Caco-2 (cell line): ENCODE measurements around the gene BANP. TPM values are rescaled to one million over a fixed set of nuclear protein-coding genes. Genes with fewer than 3 reads are reported as not detected.

ENCODE experiments used
- BruUV-seq: library from RNA; stranded (reverse); fragments of 400-500 nt; replicated peaks from 2 replicates; lab custom pipeline; 2021; lab: Mats Ljungman, UMichigan
- CTCF ChIA-PET: fragments of 300-600 bp; sonication (Branson Sonifier 250); formaldehyde crosslinking; loops from one replicate; lab custom pipeline; 2022; ENCODE audit warnings: antibody characterized with exemption; lab: Charles Lee
- POLR2A ChIA-PET: fragments of 300-600 bp; sonication (Branson Sonifier 250); formaldehyde crosslinking; loops from one replicate; lab custom pipeline; 2022; ENCODE audit warnings: antibody characterized with exemption; lab: Charles Lee
- DNase-seq, 2 experiments: peaks; one replicate each; pipeline versions ENCODE4 v3.0.0 to v3.0.0-alpha.2; 2020 to 2022
- H3K27me3 ChIP-seq: replicated peaks from 2 replicates; pipeline ENCODE4 v1.6.0; 2011; ENCODE audit warnings: low read length; ENCODE audit not compliant: control insufficient read depth, insufficient read depth
- H3K36me3 ChIP-seq: 2 replicates; pipeline ENCODE4 v1.5.1; 2011; ENCODE audit warnings: low read length; ENCODE audit not compliant: control insufficient read depth, insufficient read depth
- H3K4me1 ChIP-seq: fragments of 250-450 bp; sonication (Bioruptor Pico); 2 replicates; pipeline ENCODE4 v1.5.1; 2020; ENCODE audit warnings: mild to moderate bottlenecking
- H3K4me3 ChIP-seq: 2 replicates; pipeline ENCODE4 v1.5.1; 2011; ENCODE audit warnings: low read depth, mild to moderate bottlenecking, control low read depth, low read length
- H3K9me3 ChIP-seq: fragments of 250-450 bp; sonication (Bioruptor Pico); 2 replicates; pipeline ENCODE4 v1.5.1; 2020; ENCODE audit warnings: mild to moderate bottlenecking, moderate library complexity
- H3K27ac Mint-ChIP-seq: one replicate; pipeline ENCODE4 v1.8.0; 2022; ENCODE audit warnings: mixed read lengths; ENCODE audit not compliant: unreplicated experiment
- H3K27me3 Mint-ChIP-seq: one replicate; pipeline ENCODE4 v1.8.0; 2022; ENCODE audit warnings: mixed read lengths; ENCODE audit not compliant: insufficient read depth, unreplicated experiment
- H3K36me3 Mint-ChIP-seq: one replicate; pipeline ENCODE4 v1.8.0; 2022; ENCODE audit warnings: mild to moderate bottlenecking, mixed read lengths; ENCODE audit not compliant: insufficient read depth, unreplicated experiment
- H3K4me1 Mint-ChIP-seq: one replicate; pipeline ENCODE4 v1.8.0; 2022; ENCODE audit warnings: low read depth, mixed read lengths; ENCODE audit not compliant: unreplicated experiment
- H3K4me3 Mint-ChIP-seq: one replicate; pipeline ENCODE4 v1.8.0; 2022; ENCODE audit warnings: mild to moderate bottlenecking, moderate library complexity, mixed read lengths; ENCODE audit not compliant: unreplicated experiment
- H3K9me3 Mint-ChIP-seq: one replicate; pipeline ENCODE4 v1.8.0; 2022; ENCODE audit warnings: mixed read lengths; ENCODE audit not compliant: unreplicated experiment
- intact Hi-C: fragments of 100-400 bp; cut with micrococcal nuclease; formaldehyde crosslinking; loops from one replicate; pipeline ENCODE4 v1.10.0; 2022; ENCODE audit not compliant: unreplicated experiment
- total RNA-seq: library from RNA; stranded (reverse); gene quantifications from 2 replicates; pipeline ENCODE4 v1.2.3, GENCODE V29; 2022
- TF ChIP-seq, protein P1 (sequence below), 2 experiments: fragments of 200-600 bp in 1 of 2; IDR thresholded peaks; 1 replicate in 1 of 2; 2 replicates in 1 of 2; pipeline versions ENCODE4 v1.5.1 to v1.8.0; 2011 to 2022; ENCODE audit warnings: antibody characterized with exemption in 1 of 2, control low read depth in 1 of 2, inconsistent platforms in 1 of 2, low read depth in 1 of 2, low read length in 1 of 2, mild to moderate bottlenecking in 1 of 2, moderate library complexity in 1 of 2; ENCODE audit not compliant: insufficient read depth in 1 of 2, severe bottlenecking in 1 of 2, unreplicated experiment in 1 of 2

BANP gene
- total RNA-seq, 1 experiment from 2014 or later = 44.4 TPM

DNA sequence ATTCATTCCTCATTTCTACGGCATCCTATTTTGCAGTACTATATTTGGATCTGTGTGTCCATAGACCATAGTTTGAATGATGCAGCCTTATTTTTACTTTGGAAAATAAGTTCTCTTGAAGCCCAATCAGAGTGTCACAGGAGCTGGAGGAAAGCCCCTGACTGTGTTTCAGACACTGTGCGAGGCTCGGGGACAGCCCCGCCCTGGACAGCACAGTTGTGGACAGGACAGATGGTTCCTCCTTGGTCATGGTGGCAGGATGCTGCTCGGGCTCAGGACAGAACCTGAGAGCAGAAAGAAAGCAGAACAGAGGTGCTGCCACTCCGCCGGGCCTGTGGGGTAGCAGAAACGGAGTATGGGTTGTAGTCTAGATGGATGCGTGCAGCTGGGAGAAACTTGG, 22.9 kb downstream of the BANP start:
- DNase-seq = no peak
- H3K27ac Mint-ChIP-seq = no peak overlapping the region
- BruUV-seq = no TSS peak
- CTCF ChIA-PET = no interaction called here
- POLR2A ChIA-PET = no interaction called here
- no peaks in the 10 kb centered on the region for H3K4me1 Mint-ChIP-seq
- H3K36me3 Mint-ChIP-seq = peaks cover 34% of the 10 kb centered on the region
- Histone ChIP-seq H3K4me1 (no peaks in the 10 kb centered on the region), H3K4me3 (no peak overlapping the region), H3K9me3 (peaks cover 17% of the 10 kb centered on the region), H3K27me3 (no peaks in the 10 kb centered on the region), H3K36me3 (0 out of 2 replicates have a peak, but pooled peaks cover 1% of the 10 kb centered on the region)
- no peaks in the 10 kb centered on the region for H3K27me3 Mint-ChIP-seq
- intact Hi-C loops = no loop called here
- H3K4me3 Mint-ChIP-seq = no peak overlapping the region
- TF ChIP-seq, protein P1, sequence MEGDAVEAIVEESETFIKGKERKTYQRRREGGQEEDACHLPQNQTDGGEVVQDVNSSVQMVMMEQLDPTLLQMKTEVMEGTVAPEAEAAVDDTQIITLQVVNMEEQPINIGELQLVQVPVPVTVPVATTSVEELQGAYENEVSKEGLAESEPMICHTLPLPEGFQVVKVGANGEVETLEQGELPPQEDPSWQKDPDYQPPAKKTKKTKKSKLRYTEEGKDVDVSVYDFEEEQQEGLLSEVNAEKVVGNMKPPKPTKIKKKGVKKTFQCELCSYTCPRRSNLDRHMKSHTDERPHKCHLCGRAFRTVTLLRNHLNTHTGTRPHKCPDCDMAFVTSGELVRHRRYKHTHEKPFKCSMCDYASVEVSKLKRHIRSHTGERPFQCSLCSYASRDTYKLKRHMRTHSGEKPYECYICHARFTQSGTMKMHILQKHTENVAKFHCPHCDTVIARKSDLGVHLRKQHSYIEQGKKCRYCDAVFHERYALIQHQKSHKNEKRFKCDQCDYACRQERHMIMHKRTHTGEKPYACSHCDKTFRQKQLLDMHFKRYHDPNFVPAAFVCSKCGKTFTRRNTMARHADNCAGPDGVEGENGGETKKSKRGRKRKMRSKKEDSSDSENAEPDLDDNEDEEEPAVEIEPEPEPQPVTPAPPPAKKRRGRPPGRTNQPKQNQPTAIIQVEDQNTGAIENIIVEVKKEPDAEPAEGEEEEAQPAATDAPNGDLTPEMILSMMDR (IDR thresholded peaks at IDR 0.05; ENCODE audit: insufficient read depth in 1 of 2, low read depth in 1 of 2, low read length in 1 of 2, severe bottlenecking in 1 of 2, unreplicated experiment in 1 of 2) = no peak
- peaks cover 29% of the 10 kb centered on the region for H3K9me3 Mint-ChIP-seq

GRCh38 chr16:87976665-87977064, 25.4 kb downstream of the BANP start:
- Mint-ChIP-seq H3K9me3 (peaks cover 16% of the 10 kb centered on the region), H3K36me3 (peaks cover 29% of the 10 kb centered on the region), H3K27ac (no peak overlapping the region), H3K4me3 (no peak overlapping the region), H3K27me3 (no peaks in the 10 kb centered on the region), H3K4me1 (no peaks in the 10 kb centered on the region)
- H3K27me3 ChIP-seq = no peaks in the 10 kb centered on the region
- intact Hi-C loops = no loop called here
- TF ChIP-seq, protein P1 (IDR thresholded peaks at IDR 0.05; ENCODE audit: insufficient read depth in 1 of 2, low read depth in 1 of 2, low read length in 1 of 2, severe bottlenecking in 1 of 2, unreplicated experiment in 1 of 2) = no peak
- no peak for DNase-seq
- no peaks in the 10 kb centered on the region for H3K36me3 ChIP-seq
- peaks cover 9% of the 10 kb centered on the region for H3K9me3 ChIP-seq
- BruUV-seq = no TSS peak
- H3K4me1 ChIP-seq = no peaks in the 10 kb centered on the region
- CTCF ChIA-PET = no interaction called here
- no peak overlapping the region for H3K4me3 ChIP-seq
- POLR2A ChIA-PET = no interaction called here

- Mint-ChIP-seq H3K36me3 (peaks cover 27% of the 10 kb centered on the region), H3K4me1 (no peaks in the 10 kb centered on the region), H3K27ac (no peak overlapping the region), H3K4me3 (no peak overlapping the region), H3K9me3 (peaks cover 2% of the 10 kb centered on the region), H3K27me3 (no peaks in the 10 kb centered on the region)
- BruUV-seq = no TSS peak
- TF ChIP-seq, protein P1 (IDR thresholded peaks at IDR 0.05; ENCODE audit: insufficient read depth in 1 of 2, low read depth in 1 of 2, low read length in 1 of 2, severe bottlenecking in 1 of 2, unreplicated experiment in 1 of 2) = no peak
- Histone ChIP-seq H3K9me3 (no peaks in the 10 kb centered on the region), H3K36me3 (peaks cover 2% of the 10 kb centered on the region; the same call in 1 of the 2 replicates), H3K4me3 (no peak overlapping the region), H3K27me3 (no peaks in the 10 kb centered on the region), H3K4me1 (no peaks in the 10 kb centered on the region)
- DNase-seq = no peak
- POLR2A ChIA-PET = no interaction called here
- CTCF ChIA-PET = no interaction called here
- intact Hi-C loops = no loop called here
Observed at GRCh38 chr16:87978127-87978526, 26.9 kb downstream of the BANP start.
